IMR-90 (cell line): ENCODE measurements around the gene FBXW11. TPM values are rescaled to one million over a fixed set of nuclear protein-coding genes. Genes with fewer than 3 reads are reported as not detected.

Experiments
- ATAC-seq: fragments of 200-7000 bp; cut with Tn5 transposase; 2 replicates; pipeline ENCODE4 v1.9.1; 2020; ENCODE audit warnings: low read depth, mild to moderate bottlenecking, moderate library complexity
- BruUV-seq: library from RNA; stranded (reverse); fragments of 400-500 nt; replicated peaks from 2 replicates; lab custom pipeline; 2021; lab: Mats Ljungman, UMichigan
- CTCF ChIA-PET: fragments of 300-600 bp; formaldehyde crosslinking; extraction: SDS; loops from one replicate; lab custom pipeline; 2021; ENCODE audit warnings: antibody characterized with exemption; lab: Yijun Ruan, JAX
- POLR2A ChIA-PET: fragments of 300-600 bp; sonication (Branson Sonifier 250); formaldehyde crosslinking; loops from one replicate; lab custom pipeline; 2022; ENCODE audit warnings: antibody characterized with exemption; ENCODE audit not compliant: unreplicated experiment; lab: Charles Lee
- DNase-seq: peaks from one replicate; pipeline ENCODE4 v3.0.0; 2013
- H2AFZ ChIP-seq: replicated peaks from 2 replicates; pipeline ENCODE3; 2013; ENCODE audit warnings: low read length, mild to moderate bottlenecking; ENCODE audit not compliant: poor library complexity
- H2AK5ac ChIP-seq: 2 replicates; pipeline ENCODE4 v1.6.1; 2013; ENCODE audit warnings: low read depth, low read length, inconsistent platforms
- H2AK9ac ChIP-seq: replicated peaks from 2 replicates; pipeline ENCODE3; 2013; ENCODE audit warnings: mild to moderate bottlenecking, low read depth, low read length, moderate library complexity; ENCODE audit not compliant: poor library complexity
- H2BK120ac ChIP-seq: 2 replicates; pipeline ENCODE4 v1.6.1; 2013; ENCODE audit warnings: low read depth, low read length, inconsistent platforms
- H2BK15ac ChIP-seq: 3 replicates; pipeline ENCODE4 v1.6.1; 2013; ENCODE audit warnings: low read depth, low read length, inconsistent platforms
- H2BK20ac ChIP-seq: 2 replicates; pipeline ENCODE4 v1.6.1; 2013; ENCODE audit warnings: low read depth, mild to moderate bottlenecking, inconsistent platforms, low read length, moderate library complexity
- H2BK5ac ChIP-seq: 2 replicates; pipeline ENCODE4 v1.6.1; 2013; ENCODE audit warnings: mild to moderate bottlenecking, low read depth, low read length, inconsistent platforms; ENCODE audit not compliant: poor library complexity, severe bottlenecking
- H3K14ac ChIP-seq: replicated peaks from 2 replicates; pipeline ENCODE4 v1.6.1; 2013; ENCODE audit warnings: low read depth, low read length, inconsistent platforms
- H3K18ac ChIP-seq: 2 replicates; pipeline ENCODE4 v1.6.1; 2013; ENCODE audit warnings: low read depth, low read length, control low read depth
- H3K23ac ChIP-seq: 2 replicates; pipeline ENCODE4 v1.6.1; 2013; ENCODE audit warnings: low read depth, low read length, inconsistent platforms
- H3K27ac ChIP-seq: 2 replicates; pipeline ENCODE4 v1.5.1; 2013; ENCODE audit warnings: mild to moderate bottlenecking, control low read depth, low read length; ENCODE audit not compliant: insufficient read depth
- H3K27me3 ChIP-seq: 2 replicates; pipeline ENCODE4 v1.6.1; 2013; ENCODE audit warnings: low read length; ENCODE audit not compliant: control insufficient read depth, insufficient read depth
- H3K36me3 ChIP-seq: 2 replicates; pipeline ENCODE4 v1.6.1; 2013; ENCODE audit warnings: low read length, mixed read lengths; ENCODE audit not compliant: control insufficient read depth, insufficient read depth
- H3K4ac ChIP-seq: 2 replicates; pipeline ENCODE4 v1.6.1; 2013; ENCODE audit warnings: low read depth, low read length, inconsistent platforms
- H3K4me1 ChIP-seq: 2 replicates; pipeline ENCODE4 v1.6.1; 2013; ENCODE audit warnings: low read length, mixed read lengths; ENCODE audit not compliant: control insufficient read depth, insufficient read depth
- H3K4me2 ChIP-seq: 2 replicates; pipeline ENCODE4 v1.6.1; 2013; ENCODE audit warnings: low read depth, mild to moderate bottlenecking, control low read depth, low read length, moderate library complexity
- H3K4me3 ChIP-seq: 2 replicates; pipeline ENCODE4 v1.5.1; 2013; ENCODE audit warnings: low read depth, mild to moderate bottlenecking, control low read depth, low read length, moderate library complexity; ENCODE audit not compliant: insufficient read depth
- H3K56ac ChIP-seq: 2 replicates; pipeline ENCODE4 v1.6.1; 2013; ENCODE audit warnings: low read length, inconsistent platforms; ENCODE audit not compliant: insufficient read depth; ENCODE audit errors: extremely low read depth
- H3K79me1 ChIP-seq, 2 experiments: 2 replicates each; pipeline ENCODE4 v1.6.1; 2013; ENCODE audit warnings: low read length in 2 of 2, inconsistent platforms in 1 of 2, low read depth in 1 of 2
- H3K9ac ChIP-seq: 2 replicates; pipeline ENCODE4 v1.6.1; 2013; ENCODE audit warnings: low read depth, low read length, control low read depth
- H3K9me1 ChIP-seq: 2 replicates; pipeline ENCODE4 v1.6.1; 2013; ENCODE audit warnings: low read length, inconsistent platforms; ENCODE audit not compliant: insufficient read depth
- H3K9me3 ChIP-seq: 2 replicates; pipeline ENCODE4 v1.6.1; 2013; ENCODE audit warnings: low read length; ENCODE audit not compliant: control insufficient read depth, insufficient read depth
- H4K20me1 ChIP-seq: 2 replicates; pipeline ENCODE4 v1.6.1; 2013; ENCODE audit warnings: low read length, inconsistent platforms; ENCODE audit not compliant: insufficient read depth
- H4K5ac ChIP-seq: 2 replicates; pipeline ENCODE4 v1.6.1; 2013; ENCODE audit warnings: mild to moderate bottlenecking, low read depth, low read length, control low read depth
- H4K8ac ChIP-seq, 2 experiments: 2 replicates each; pipeline ENCODE4 v1.6.1; 2013; ENCODE audit warnings: low read depth in 2 of 2, low read length in 2 of 2, control low read depth in 1 of 2, inconsistent platforms in 1 of 2
- H4K91ac ChIP-seq: 2 replicates; pipeline ENCODE4 v1.6.1; 2013; ENCODE audit warnings: low read depth, low read length, inconsistent platforms; ENCODE audit not compliant: insufficient read depth
- BHLHE40 ChIP-seq: fragments of 150-350 bp; IDR thresholded peaks from 2 replicates; pipeline ENCODE4 v1.6.1; 2016; ENCODE audit warnings: mild to moderate bottlenecking, low read depth, low read length
- CEBPB ChIP-seq: IDR thresholded peaks from 2 replicates; pipeline ENCODE4 v1.6.1; 2012; ENCODE audit warnings: low read depth, low read length, improper control_type of control experiment
- WGBS, 2 experiments: methylation state at CpG; one replicate each; pipeline versions ENCODE4 v1.1.5 to v1.1.7; 2013; ENCODE audit warnings: missing lambda C conversion rate in 2 of 2; ENCODE audit not compliant: insufficient read length in 1 of 2; ENCODE audit errors: extremely low coverage in 2 of 2; 5-methylcytosine and 5-hydroxymethylcytosine counted together
- dilution Hi-C: fragments of 300-500 bp; cut with HindIII; formaldehyde crosslinking; loops from one replicate; pipeline ENCODE4 v1.14.3; 2018; ENCODE audit warnings: low sequenced_read_pairs; ENCODE audit not compliant: unreplicated experiment
- in situ Hi-C: fragments of 300-500 bp; cut with MboI; formaldehyde crosslinking; loops from 3 replicates; pipeline ENCODE4 v1.14.3; 2019; ENCODE audit warnings: low sequenced_read_pairs, inconsistent platforms, mixed read lengths
- intact Hi-C: fragments of 100-400 bp; cut with micrococcal nuclease; formaldehyde crosslinking; loops from 2 replicates; pipeline ENCODE4 v1.10.0; 2022
- polyA plus RNA-seq, 3 experiments: library from polyadenylated mRNA; depleted of rRNA; stranded (reverse); fragments of >200 nt; gene quantifications; 2 replicates each; pipeline ENCODE4 v1.2.3, GENCODE V29; 2012; ENCODE audit warnings: low replicate concordance in 1 of 3
- total RNA-seq: library from RNA; depleted of rRNA; stranded (reverse); fragments of >200 nt; gene quantifications from 2 replicates; pipeline ENCODE4 v1.2.3, GENCODE V29; 2012

Gene FBXW11
- total and polyA plus RNA-seq, 2 of the 4 experiments (the other 2 are of a cell fraction): 34.3 to 97.1 TPM

DNA sequence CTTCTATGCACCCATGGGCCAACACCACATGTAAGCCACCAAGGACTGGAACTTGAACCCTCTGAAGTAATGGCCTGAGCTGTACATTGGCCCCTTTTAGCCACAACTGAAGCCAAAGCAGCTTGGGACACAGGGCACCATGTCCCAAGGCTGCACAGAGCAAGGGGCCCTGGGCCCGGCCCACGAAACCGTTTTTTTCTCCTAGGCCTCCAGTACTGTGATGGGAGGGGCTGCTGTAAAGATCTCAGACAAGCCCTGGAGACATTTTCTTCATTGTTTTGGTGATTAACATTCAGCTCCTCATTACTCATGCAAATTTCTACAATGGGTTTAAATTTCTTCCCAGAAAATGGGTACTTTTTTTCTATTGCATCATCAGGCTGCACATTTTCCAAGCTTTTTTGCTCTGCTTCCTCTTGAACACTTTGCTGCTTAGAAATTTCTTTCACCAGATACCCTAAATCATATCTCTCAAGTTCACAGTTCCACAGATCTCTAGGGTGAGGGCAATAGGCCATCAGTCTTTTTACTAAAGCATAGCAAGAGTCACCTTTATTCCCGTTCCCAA is 25.5 kb upstream of the FBXW11 start:
- in situ Hi-C loops: loop anchor here (25.0 kb wide), 1 partner anchor 420 kb away; no protein-coding TSS in a partner anchor

More for the DNA sequence above, 25.5 kb upstream of the FBXW11 start:
- Histone ChIP-seq H2AK9ac (no peak overlapping the region), H4K20me1 (no peaks in the 10 kb centered on the region), H3K36me3 (no peaks in the 10 kb centered on the region), H3K18ac (no peak overlapping the region), H4K91ac (no peak overlapping the region), H3K4me2 (no peak overlapping the region), H2BK15ac (no peak overlapping the region), H4K5ac (no peak overlapping the region), H3K4ac (no peak overlapping the region), H2AK5ac (no peak overlapping the region), H2BK20ac (no peak overlapping the region), H2AFZ (no peak overlapping the region), H4K8ac (no peak overlapping the region), H3K79me1 (no peaks in the 10 kb centered on the region), H3K9me1 (no peaks in the 10 kb centered on the region), H2BK5ac (no peak overlapping the region), H3K23ac (no peak overlapping the region), H3K14ac (no peak overlapping the region), H3K27ac (no peak overlapping the region), H3K4me3 (no peak overlapping the region), H3K9ac (no peak overlapping the region), H3K9me3 (0 out of 2 replicates have a peak, but pooled peaks cover 2% of the 10 kb centered on the region), H3K27me3 (no peaks in the 10 kb centered on the region; the same call in 1 of the 2 replicates), H2BK120ac (no peak overlapping the region), H3K4me1 (no peaks in the 10 kb centered on the region), H3K56ac (no peak overlapping the region)
- intact Hi-C loops: no loop called here
- dilution Hi-C loops: no loop called here
- DNase-seq: no peak
- 75% methylated on average over 1 of the region's 4 CpGs; no CpG with 5 or more reads in 1 of the 2 experiments for WGBS, 2 experiments
- CTCF ChIA-PET: no interaction called here
- ATAC-seq: no peak
- POLR2A ChIA-PET: no interaction called here
- TF ChIP-seq CEBPB (peak; percentile 50; the same call in 1 of the 2 replicates), BHLHE40 (no peak)
- no TSS peak for BruUV-seq
